ENCODE results near the gene TRAF1.

- no peak for TF ChIP-seq EMX1 (CRISPR knock-in tag; IDR thresholded peaks at IDR 0.05)
- no peak for TF ChIP-seq ZBTB43 (CRISPR knock-in tag; IDR thresholded peaks at IDR 0.05)
- TF ChIP-seq ELF4 (CRISPR knock-in tag; IDR thresholded peaks at IDR 0.05; ENCODE audit: low read depth) = no peak
- no peak for TF ChIP-seq JUN (CRISPR knock-in tag; IDR thresholded peaks at IDR 0.05)
- TF ChIP-seq JAZF1 (CRISPR knock-in tag; IDR thresholded peaks at IDR 0.05) = no peak
- TF ChIP-seq CTCF (IDR thresholded peaks at IDR 0.05) = no peak
- TF ChIP-seq, protein P1, sequence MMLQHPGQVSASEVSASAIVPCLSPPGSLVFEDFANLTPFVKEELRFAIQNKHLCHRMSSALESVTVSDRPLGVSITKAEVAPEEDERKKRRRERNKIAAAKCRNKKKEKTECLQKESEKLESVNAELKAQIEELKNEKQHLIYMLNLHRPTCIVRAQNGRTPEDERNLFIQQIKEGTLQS (CRISPR knock-in tag; conservative IDR thresholded peaks at IDR 0.05) = no peak
- TF ChIP-seq, protein P2, sequence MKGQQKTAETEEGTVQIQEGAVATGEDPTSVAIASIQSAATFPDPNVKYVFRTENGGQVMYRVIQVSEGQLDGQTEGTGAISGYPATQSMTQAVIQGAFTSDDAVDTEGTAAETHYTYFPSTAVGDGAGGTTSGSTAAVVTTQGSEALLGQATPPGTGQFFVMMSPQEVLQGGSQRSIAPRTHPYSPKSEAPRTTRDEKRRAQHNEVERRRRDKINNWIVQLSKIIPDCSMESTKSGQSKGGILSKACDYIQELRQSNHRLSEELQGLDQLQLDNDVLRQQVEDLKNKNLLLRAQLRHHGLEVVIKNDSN (CRISPR knock-in tag; IDR thresholded peaks at IDR 0.05) = no peak
- no peak for TF ChIP-seq NR1H2 (CRISPR knock-in tag; IDR thresholded peaks at IDR 0.05)
- TF ChIP-seq ZNF232 (CRISPR knock-in tag; IDR thresholded peaks at IDR 0.05) = no peak
Observed at GRCh38 chr9:120909904-120910303, 16.7 kb downstream of the TRAF1 start.

Measured in WTC11 (cell line).